Peyer's patch (tissue), 4 donors: ENCODE data around the gene PTPRM. TPM values are rescaled to one million over a fixed set of nuclear protein-coding genes. Genes with fewer than 3 reads are reported as not detected.

Experiments
- DNase-seq, 3 donors: peaks; one replicate each; pipeline ENCODE4 v3.0.0-alpha.2; 2017 to 2019
- H3K27ac ChIP-seq, 4 donors: fragments of 200-600 bp; sonication (generic); one replicate each; pipeline ENCODE4 v1.5.1; 2016 to 2019
- H3K27me3 ChIP-seq, 2 donors: fragments of 200-600 bp; sonication (generic); one replicate each; pipeline ENCODE4 v1.5.1; 2019
- H3K36me3 ChIP-seq, 3 donors: fragments of 200-600 bp; sonication (generic); one replicate each; pipeline ENCODE4 v1.5.1; 2016 to 2019
- H3K4me1 ChIP-seq, 4 donors: fragments of 200-600 bp; sonication (generic); one replicate each; pipeline ENCODE4 v1.5.1; 2016 to 2019
- H3K4me3 ChIP-seq, 4 donors: fragments of 200-600 bp; sonication (generic); 1 replicate in 3 of 4; 2 replicates in 1 of 4; pipeline ENCODE4 v1.5.1; 2016 to 2019; ENCODE audit warnings: mild to moderate bottlenecking in 1 of 4
- H3K9me3 ChIP-seq, 4 donors: fragments of 200-600 bp; sonication (generic); one replicate each; pipeline ENCODE4 v1.5.1; 2016 to 2019; ENCODE audit warnings: mild to moderate bottlenecking in 1 of 4
- POLR2A ChIP-seq, 2 donors: fragments of 450-650 bp; IDR thresholded peaks; one replicate each; pipeline ENCODE4 v1.5.1; 2017; ENCODE audit warnings: antibody characterized with exemption in 2 of 2, mild to moderate bottlenecking in 2 of 2, moderate library complexity in 2 of 2
- total RNA-seq, 4 donors: library from RNA; depleted of rRNA; stranded (reverse); fragments of >200 nt; gene quantifications; one replicate each; pipeline ENCODE4 v1.1.0, GENCODE V29; 2016
- TF ChIP-seq, protein P1 (sequence below), 6 experiments: fragments of 450-650 bp in 4 of 6; fragments of 200-600 bp in 2 of 6; sonication (generic) in 1 of 6; IDR thresholded peaks; one replicate each; pipeline ENCODE4 v1.5.1; 2017 to 2019; ENCODE audit warnings: antibody characterized with exemption in 6 of 6, mild to moderate bottlenecking in 3 of 6, moderate library complexity in 1 of 6

The PTPRM gene
- total RNA-seq, 4 donors from 2014 or later, result 39.6 to 211 (median 80.3) TPM

- H3K4me1 ChIP-seq, result no peaks in the 10 kb centered on the region
- H3K9me3 ChIP-seq, result no peaks in the 10 kb centered on the region
- H3K36me3 ChIP-seq, result no peaks in the 10 kb centered on the region
- DNase-seq, result peak in 2 of 3 donors; percentile 56 to 62
- peak overlapping the region; percentile 74 to 93 (median 84) for H3K27ac ChIP-seq
- no peaks in the 10 kb centered on the region for H3K27me3 ChIP-seq
- TF ChIP-seq, protein P1, sequence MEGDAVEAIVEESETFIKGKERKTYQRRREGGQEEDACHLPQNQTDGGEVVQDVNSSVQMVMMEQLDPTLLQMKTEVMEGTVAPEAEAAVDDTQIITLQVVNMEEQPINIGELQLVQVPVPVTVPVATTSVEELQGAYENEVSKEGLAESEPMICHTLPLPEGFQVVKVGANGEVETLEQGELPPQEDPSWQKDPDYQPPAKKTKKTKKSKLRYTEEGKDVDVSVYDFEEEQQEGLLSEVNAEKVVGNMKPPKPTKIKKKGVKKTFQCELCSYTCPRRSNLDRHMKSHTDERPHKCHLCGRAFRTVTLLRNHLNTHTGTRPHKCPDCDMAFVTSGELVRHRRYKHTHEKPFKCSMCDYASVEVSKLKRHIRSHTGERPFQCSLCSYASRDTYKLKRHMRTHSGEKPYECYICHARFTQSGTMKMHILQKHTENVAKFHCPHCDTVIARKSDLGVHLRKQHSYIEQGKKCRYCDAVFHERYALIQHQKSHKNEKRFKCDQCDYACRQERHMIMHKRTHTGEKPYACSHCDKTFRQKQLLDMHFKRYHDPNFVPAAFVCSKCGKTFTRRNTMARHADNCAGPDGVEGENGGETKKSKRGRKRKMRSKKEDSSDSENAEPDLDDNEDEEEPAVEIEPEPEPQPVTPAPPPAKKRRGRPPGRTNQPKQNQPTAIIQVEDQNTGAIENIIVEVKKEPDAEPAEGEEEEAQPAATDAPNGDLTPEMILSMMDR (IDR thresholded peaks at IDR 0.05), result peak in 2 of 6 experiments; percentile 10 to 27
- TF ChIP-seq POLR2A (IDR thresholded peaks at IDR 0.05), result no peak
- peak overlapping the region; percentile 48 to 84 (median 70) for H3K4me3 ChIP-seq
Measured at GRCh38 chr18:7567474-7568425, 634 bp downstream of the PTPRM start.

DNA sequence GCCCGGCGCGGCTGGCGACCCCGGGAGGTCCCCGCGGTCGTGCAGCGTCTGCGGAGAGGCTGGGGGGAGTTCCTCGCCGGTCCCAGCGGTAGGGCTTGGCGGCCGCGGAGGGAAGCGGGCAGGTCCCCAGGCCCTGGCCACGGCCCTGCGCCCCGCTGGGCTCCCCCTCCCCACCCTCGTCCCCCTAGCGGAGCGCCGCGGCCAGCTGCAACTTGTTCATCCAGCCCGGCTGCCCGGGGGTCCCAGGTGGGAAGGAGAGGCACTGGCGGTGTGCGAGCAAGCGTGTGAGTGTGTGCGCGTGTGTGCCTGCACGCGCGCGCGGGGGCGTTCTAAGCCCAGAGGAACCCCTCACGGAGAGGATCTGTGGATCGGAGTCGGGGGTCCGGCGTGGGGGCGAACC lies 1.3 kb downstream of the PTPRM start:
- no peak for DNase-seq
- Histone ChIP-seq H3K27ac (peak overlapping the region; percentile 74 to 93 (median 84)), H3K27me3 (no peaks in the 10 kb centered on the region), H3K36me3 (no peaks in the 10 kb centered on the region), H3K4me1 (no peaks in the 10 kb centered on the region), H3K9me3 (no peaks in the 10 kb centered on the region), H3K4me3 (peak overlapping the region; percentile 48 to 84 (median 70))
- TF ChIP-seq, protein P1 (IDR thresholded peaks at IDR 0.05), result peak in 1 of 6 experiments; percentile 0
- TF ChIP-seq POLR2A (IDR thresholded peaks at IDR 0.05), result no peak

GRCh38 chr18:7571626-7572025 lies 4.5 kb downstream of the PTPRM start:
- Histone ChIP-seq H3K4me3 (no peak overlapping the region), H3K9me3 (no peaks in the 10 kb centered on the region), H3K27ac (no peak overlapping the region), H3K36me3 (no peaks in the 10 kb centered on the region), H3K4me1 (no peaks in the 10 kb centered on the region), H3K27me3 (no peaks in the 10 kb centered on the region)
- TF ChIP-seq, protein P1 (IDR thresholded peaks at IDR 0.05), result no peak
- DNase-seq, result no peak

GRCh38 chr18:7572822-7573221 lies 5.7 kb downstream of the PTPRM start:
- Histone ChIP-seq H3K4me3 (no peak overlapping the region), H3K27ac (no peak overlapping the region), H3K36me3 (no peaks in the 10 kb centered on the region), H3K27me3 (no peaks in the 10 kb centered on the region), H3K9me3 (no peaks in the 10 kb centered on the region), H3K4me1 (no peaks in the 10 kb centered on the region)
- no peak for TF ChIP-seq POLR2A (IDR thresholded peaks at IDR 0.05)
- TF ChIP-seq, protein P1 (IDR thresholded peaks at IDR 0.05), result no peak
- no peak for DNase-seq

DNA sequence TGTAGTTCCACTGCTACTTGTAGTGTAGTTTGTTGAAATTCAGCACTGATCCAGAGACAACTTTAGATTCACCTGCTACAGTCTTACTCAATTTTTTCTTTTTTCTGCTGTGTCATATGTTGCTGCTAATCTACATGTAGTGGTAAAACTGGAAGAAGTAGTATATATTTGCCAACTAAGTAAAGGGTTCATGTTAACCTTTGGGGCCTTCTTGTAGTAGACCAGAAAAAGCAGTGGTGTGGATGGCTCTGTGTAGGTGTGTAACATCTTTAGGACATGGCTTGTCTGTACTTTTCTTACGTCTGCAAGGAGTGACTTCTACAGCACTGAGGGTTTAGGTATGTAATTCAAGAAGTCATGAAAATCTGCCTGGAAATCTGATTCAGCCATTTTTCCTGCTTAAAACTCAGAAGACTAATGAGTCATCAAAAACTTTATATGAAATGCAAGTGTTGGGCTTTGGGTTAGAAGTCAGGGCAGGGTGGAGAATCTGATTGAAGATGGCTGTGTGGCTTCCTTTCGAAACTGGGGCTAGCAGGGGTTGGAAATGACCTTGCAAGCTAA lies 8.4 kb downstream of the PTPRM start:
- Histone ChIP-seq H3K4me3 (no peak overlapping the region), H3K4me1 (no peaks in the 10 kb centered on the region), H3K36me3 (no peaks in the 10 kb centered on the region), H3K9me3 (no peaks in the 10 kb centered on the region), H3K27ac (no peak overlapping the region), H3K27me3 (no peaks in the 10 kb centered on the region)
- no peak for DNase-seq
- TF ChIP-seq, protein P1 (IDR thresholded peaks at IDR 0.05), result no peak
